Measurements from ENCODE around the gene PIH1D1.

Gene PIH1D1

GRCh38 chr19:49430172-49430677 lies 21.4 kb downstream of the PIH1D1 start:
- FAIRE-seq (no peak), DNase-seq (ENCODE audit: insufficient read length) (no peak)
- TF ChIP-seq TAF1 (IDR thresholded peaks at IDR 0.05; ENCODE audit: borderline replicate concordance, low read depth, low read length) (no peak), POLR2AphosphoS5 (IDR thresholded peaks at IDR 0.05; ENCODE audit: low read depth, low read length) (no peak), POLR2A (IDR thresholded peaks at IDR 0.05; ENCODE audit: low read depth, low read length) (no peak)

- no peak for TF ChIP-seq TAF1 (IDR thresholded peaks at IDR 0.05; ENCODE audit: borderline replicate concordance, low read depth, low read length)
- TF ChIP-seq POLR2A (IDR thresholded peaks at IDR 0.05; ENCODE audit: low read depth, low read length): no peak
- DNase-seq (ENCODE audit: insufficient read length) (no peak), FAIRE-seq (no peak)
Measured at GRCh38 chr19:49428547-49429451, 22.8 kb downstream of the PIH1D1 start.

DNA sequence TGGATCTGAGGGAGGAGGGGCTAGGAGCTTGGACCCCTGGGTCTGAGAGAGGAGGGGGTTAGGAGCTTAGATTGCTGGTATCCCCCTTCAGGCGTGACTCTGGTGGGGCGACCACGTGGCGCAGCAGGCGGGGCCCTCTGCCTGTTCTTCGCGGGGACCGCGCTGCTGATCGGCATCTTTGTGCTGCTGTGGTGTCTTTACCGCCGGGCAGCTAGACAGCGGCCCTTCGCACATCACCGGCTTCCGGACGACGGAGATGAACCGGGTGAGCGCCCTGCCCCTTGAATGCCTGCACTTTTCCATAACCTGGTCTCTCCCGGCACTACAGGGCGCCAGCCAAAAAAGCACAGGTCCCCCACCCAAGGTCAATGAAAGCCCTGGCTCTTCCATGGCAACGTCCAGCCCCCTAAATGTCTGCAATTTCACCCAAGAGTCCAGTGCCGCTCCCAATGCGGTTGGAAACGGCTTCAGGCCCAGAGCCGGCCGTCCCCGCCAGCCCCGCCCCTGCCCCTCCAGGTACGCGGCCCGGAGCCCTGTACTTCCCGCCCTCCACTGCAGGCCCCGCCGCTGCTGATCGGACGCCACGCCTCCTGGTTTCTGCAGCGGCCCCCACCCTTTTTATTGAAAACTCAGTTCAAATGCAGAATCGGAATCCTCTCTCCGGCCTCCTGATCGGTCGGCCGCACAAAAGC lies 23.6 kb downstream of the PIH1D1 start:
- FAIRE-seq: peak; percentile 9
- TF ChIP-seq TAF1 (IDR thresholded peaks at IDR 0.05; ENCODE audit: borderline replicate concordance, low read depth, low read length) (no peak), POLR2A (IDR thresholded peaks at IDR 0.05; ENCODE audit: low read depth, low read length) (no peak), POLR2AphosphoS5 (IDR thresholded peaks at IDR 0.05; ENCODE audit: low read depth, low read length) (no peak)
- no peak for DNase-seq (ENCODE audit: insufficient read length)

DNA sequence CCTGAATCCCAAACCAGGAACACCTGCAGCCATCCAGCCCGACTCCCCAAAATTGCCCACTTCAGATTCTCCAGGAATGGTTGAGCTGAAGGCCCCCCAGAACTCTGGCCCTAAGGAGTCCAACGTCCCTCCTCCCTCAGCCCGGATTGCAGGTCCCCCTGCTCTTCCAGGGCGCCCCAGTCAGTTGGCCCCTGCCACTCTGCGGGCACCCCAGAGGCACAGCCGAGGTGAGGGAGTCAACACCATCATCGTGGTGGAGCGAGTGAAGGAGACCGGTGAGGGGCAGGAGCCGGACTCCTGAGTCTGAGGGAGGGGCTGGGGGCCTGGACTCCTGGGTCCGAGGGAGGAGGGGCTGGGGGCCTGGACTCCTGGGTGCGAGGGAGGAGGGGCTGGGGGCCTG lies 24.3 kb downstream of the PIH1D1 start:
- no peak for FAIRE-seq
- TF ChIP-seq TAF1 (IDR thresholded peaks at IDR 0.05; ENCODE audit: borderline replicate concordance, low read depth, low read length) (no peak), POLR2AphosphoS5 (IDR thresholded peaks at IDR 0.05; ENCODE audit: low read depth, low read length) (no peak), POLR2A (IDR thresholded peaks at IDR 0.05; ENCODE audit: low read depth, low read length) (no peak)
- no peak for DNase-seq (ENCODE audit: insufficient read length)

DNA sequence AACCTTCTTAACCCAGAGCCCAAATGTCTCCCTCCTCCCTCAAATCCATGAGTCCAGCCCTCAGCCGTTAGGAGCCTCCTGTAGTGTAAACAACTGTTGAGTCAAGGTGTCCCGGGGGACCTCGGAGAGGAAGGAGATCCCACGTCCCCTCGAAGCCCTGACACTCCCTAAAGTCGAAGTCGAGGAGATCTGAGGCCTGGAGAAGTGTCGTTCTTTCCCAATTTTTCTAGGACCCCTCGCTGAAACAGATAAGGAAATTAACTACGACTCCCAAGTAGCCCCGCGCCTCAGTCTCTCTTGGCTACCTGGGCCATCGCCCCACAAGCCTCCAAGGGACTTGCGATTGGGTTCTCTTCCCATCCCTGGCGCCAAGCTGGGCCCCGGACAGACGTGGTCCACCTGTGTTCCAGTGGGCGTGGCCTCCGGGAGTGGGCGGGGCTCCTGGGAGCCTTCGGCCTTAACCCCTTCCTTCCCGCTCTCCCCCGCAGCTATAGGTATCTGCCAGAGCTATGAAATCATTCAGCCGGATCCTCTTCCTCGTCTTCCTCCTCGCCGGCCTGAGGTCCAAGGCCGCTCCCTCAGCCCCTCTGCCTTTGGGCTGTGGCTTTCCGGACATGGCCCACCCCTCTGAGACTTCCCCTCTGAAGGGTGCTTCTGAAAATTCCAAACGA lies 25.6 kb downstream of the PIH1D1 start:
- no peak for DNase-seq (ENCODE audit: insufficient read length)
- no peak for FAIRE-seq

DNA sequence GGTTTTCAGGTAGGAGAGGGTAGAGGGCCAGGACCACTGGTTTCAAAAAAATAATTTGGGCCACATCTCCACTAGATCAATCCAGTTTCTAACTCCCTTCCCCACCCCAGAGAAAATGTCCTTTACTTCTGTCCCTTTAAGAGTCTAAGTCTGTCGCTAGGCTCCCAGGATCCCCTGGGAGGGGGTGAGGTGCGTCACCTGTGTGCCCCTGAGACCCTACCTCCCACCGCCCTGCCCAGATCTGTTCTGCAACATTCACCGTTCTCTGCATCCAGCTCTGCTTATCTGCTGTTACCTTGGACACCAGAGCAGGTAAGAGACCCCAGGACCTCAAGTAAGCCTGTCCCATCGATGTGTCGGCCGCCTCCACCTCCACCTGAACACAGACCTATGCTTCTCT lies 26.4 kb downstream of the PIH1D1 start, which contains the start of gene GFY:
TSS of gene GFY (plus strand) at position 211 of the 400 bp plus-strand sequence. CDS start 1,043 bp downstream, outside the sequence.
- FAIRE-seq: no peak
- DNase-seq (ENCODE audit: insufficient read length): no peak
- TF ChIP-seq TAF1 (IDR thresholded peaks at IDR 0.05; ENCODE audit: borderline replicate concordance, low read depth, low read length) (no peak), POLR2AphosphoS5 (IDR thresholded peaks at IDR 0.05; ENCODE audit: low read depth, low read length) (no peak), POLR2A (IDR thresholded peaks at IDR 0.05; ENCODE audit: low read depth, low read length) (no peak)

More for the DNA sequence above, 25.6 kb downstream of the PIH1D1 start:
- TF ChIP-seq POLR2A (IDR thresholded peaks at IDR 0.05; ENCODE audit: low read depth, low read length): no peak
- no peak for TF ChIP-seq POLR2AphosphoS5 (IDR thresholded peaks at IDR 0.05; ENCODE audit: low read depth, low read length)
- TF ChIP-seq TAF1 (IDR thresholded peaks at IDR 0.05; ENCODE audit: borderline replicate concordance, low read depth, low read length): no peak

DNA sequence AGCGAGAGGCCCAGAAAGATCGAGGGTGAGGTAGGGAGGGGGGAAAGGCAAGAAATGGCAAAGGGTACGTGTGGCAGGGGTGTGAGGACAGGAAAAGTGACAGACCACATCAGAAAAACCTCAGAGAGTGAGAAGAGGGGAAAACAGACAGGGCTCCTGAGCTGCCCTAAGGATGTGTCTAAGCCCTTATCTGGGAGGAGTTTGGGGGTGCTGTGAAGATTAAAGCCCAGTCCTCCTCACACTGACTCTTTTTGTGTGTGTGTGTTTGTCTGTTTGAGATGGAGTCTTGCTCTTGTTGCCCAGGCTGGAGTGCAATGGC lies 27.7 kb downstream of the PIH1D1 start:
- FAIRE-seq: no peak
- DNase-seq (ENCODE audit: insufficient read length): no peak
- TF ChIP-seq TAF1 (IDR thresholded peaks at IDR 0.05; ENCODE audit: borderline replicate concordance, low read depth, low read length) (no peak), POLR2AphosphoS5 (IDR thresholded peaks at IDR 0.05; ENCODE audit: low read depth, low read length) (no peak), POLR2A (IDR thresholded peaks at IDR 0.05; ENCODE audit: low read depth, low read length) (no peak)

- DNase-seq (ENCODE audit: insufficient read length): no peak
- TF ChIP-seq POLR2AphosphoS5 (IDR thresholded peaks at IDR 0.05; ENCODE audit: low read depth, low read length): no peak
- TF ChIP-seq TAF1 (IDR thresholded peaks at IDR 0.05; ENCODE audit: borderline replicate concordance, low read depth, low read length): no peak
- TF ChIP-seq POLR2A (IDR thresholded peaks at IDR 0.05; ENCODE audit: low read depth, low read length): no peak
- no peak for FAIRE-seq
Measured at GRCh38 chr19:49423071-49423984, 28.3 kb downstream of the PIH1D1 start, which contains the start of gene PTH2. TSS of gene PTH2 (minus strand) at chr19:49423441. CDS start at chr19:49423339, 102 bp downstream.

DNA sequence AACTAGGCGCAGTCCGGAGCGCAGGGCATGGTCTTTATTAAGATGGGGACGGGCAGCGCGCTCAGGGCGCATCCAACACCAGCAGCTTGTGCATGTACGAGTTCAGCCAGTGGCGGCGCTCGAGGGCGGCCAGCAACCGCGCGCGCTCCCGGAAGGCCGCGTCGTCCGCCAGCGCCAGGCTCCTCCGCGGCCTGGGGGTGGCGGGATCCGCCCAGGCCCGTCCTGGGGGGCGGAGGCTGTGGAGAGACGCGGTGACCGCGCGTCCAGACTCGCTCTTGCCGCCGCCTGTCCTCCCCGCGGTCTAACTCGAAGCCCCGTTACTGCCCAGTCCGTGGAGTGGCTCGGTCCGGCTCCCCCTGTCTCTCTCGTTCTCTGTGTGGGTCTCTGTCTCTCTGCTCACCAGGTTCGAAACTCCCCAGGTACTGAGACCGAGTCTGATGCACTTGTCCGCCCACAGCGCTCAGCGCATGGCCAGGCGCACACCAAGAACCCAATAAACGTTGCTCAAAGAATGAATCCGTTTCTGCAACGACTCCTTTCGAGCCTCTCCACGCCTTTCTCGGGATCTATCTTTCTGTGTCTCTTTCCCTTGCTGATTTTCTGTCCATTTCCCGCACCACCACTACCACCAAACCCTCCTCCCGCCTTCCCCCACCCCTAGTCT lies 29.1 kb downstream of the PIH1D1 start:
- DNase-seq (ENCODE audit: insufficient read length) (no peak), FAIRE-seq (no peak)
- TF ChIP-seq TAF1 (IDR thresholded peaks at IDR 0.05; ENCODE audit: borderline replicate concordance, low read depth, low read length) (no peak), POLR2AphosphoS5 (IDR thresholded peaks at IDR 0.05; ENCODE audit: low read depth, low read length) (no peak), POLR2A (IDR thresholded peaks at IDR 0.05; ENCODE audit: low read depth, low read length) (no peak)

DNA sequence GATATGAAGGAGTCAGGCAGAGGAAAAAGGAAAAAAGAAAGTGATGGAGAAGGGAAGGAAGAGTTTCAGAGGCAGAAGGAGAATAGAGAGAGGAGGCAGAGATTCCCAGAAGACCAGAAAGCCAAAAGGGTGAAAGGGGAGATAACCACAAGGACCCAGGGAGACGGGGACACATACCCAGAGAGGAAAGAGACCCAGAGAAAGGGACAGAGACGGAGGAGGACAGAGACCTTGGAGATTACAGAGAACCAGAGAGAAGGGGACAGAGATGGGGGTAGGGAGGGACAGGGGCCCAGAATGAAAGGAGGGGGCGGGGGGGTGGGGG lies 29.8 kb downstream of the PIH1D1 start:
- FAIRE-seq (no peak), DNase-seq (ENCODE audit: insufficient read length) (no peak)
- TF ChIP-seq TAF1 (IDR thresholded peaks at IDR 0.05; ENCODE audit: borderline replicate concordance, low read depth, low read length): no peak
- no peak for TF ChIP-seq POLR2A (IDR thresholded peaks at IDR 0.05; ENCODE audit: low read depth, low read length)
- TF ChIP-seq POLR2AphosphoS5 (IDR thresholded peaks at IDR 0.05; ENCODE audit: low read depth, low read length): no peak
